Cardiac muscle cell (in vitro differentiated cells and primary cell): Measurements from ENCODE around the gene KCNJ4. TPM values are rescaled to one million over a fixed set of nuclear protein-coding genes. Genes with fewer than 3 reads are reported as not detected.

Experiments used
- DNase-seq, 2 donors: peaks; one replicate each; pipeline versions ENCODE4 v3.0.0 to v3.0.0-alpha.2; 2010 to 2017; ENCODE audit warnings: low read depth in 1 of 2, low spot score in 1 of 2
- H3K27ac ChIP-seq: fragments of 200-600 bp; sonication (generic); 2 replicates; pipeline ENCODE4 v1.5.1; 2016
- H3K27me3 ChIP-seq: fragments of 200-600 bp; sonication (generic); 2 replicates; pipeline ENCODE4 v1.6.0; 2016; ENCODE audit warnings: control low read depth
- H3K36me3 ChIP-seq: fragments of 200-600 bp; sonication (generic); 2 replicates; pipeline ENCODE4 v1.5.1; 2016; ENCODE audit warnings: control low read depth
- H3K4me1 ChIP-seq: fragments of 200-600 bp; sonication (generic); 2 replicates; pipeline ENCODE4 v1.8.1; 2017; ENCODE audit warnings: low read depth, mild to moderate bottlenecking, mixed run types
- H3K4me3 ChIP-seq: fragments of 200-600 bp; sonication (generic); 2 replicates; pipeline ENCODE4 v1.5.1; 2016; ENCODE audit warnings: mild to moderate bottlenecking
- H3K9me3 ChIP-seq: fragments of 200-600 bp; sonication (generic); 2 replicates; pipeline ENCODE4 v1.5.1; 2017; ENCODE audit warnings: low read depth, mild to moderate bottlenecking, control low read depth
- polyA plus RNA-seq: library from polyadenylated mRNA; unstranded; fragments of >200 nt; fragmentation: Nextera tagmentation; extraction: Ambion mirVana; gene quantifications from 2 replicates; pipeline ENCODE4 v1.2.1, GENCODE V29; 2016
- total RNA-seq: library from RNA; depleted of rRNA; stranded (reverse); fragments of >200 nt; gene quantifications from 2 replicates; pipeline ENCODE4 v1.2.3, GENCODE V29; 2016
- TF ChIP-seq, protein P1 (sequence below): IDR thresholded peaks from 2 replicates; pipeline ENCODE4 v1.5.1; 2012; ENCODE audit warnings: low read depth, mild to moderate bottlenecking, low read length

Gene KCNJ4
- total and polyA plus RNA-seq, 2 experiments from 2014 or later: 3.2 to 27.5 TPM

DNA sequence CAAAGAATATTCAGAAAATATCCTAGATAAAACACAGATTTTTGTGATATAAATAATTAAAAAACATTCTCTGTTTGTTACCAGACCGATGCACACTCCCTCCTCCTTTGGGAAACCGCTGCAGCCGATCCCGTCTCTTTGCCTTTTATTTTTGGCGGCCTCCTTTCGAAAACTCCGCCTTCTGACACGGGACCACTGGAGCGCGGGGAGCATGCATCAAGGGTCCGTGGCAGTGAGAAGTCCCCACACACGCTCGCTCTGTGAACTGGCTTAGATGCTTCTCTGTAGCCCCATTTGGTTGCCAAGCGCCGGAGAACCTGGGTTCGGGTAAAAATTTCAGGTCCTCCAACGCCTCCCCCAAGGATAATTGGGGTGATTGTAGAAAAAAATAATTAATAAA is 34.1 kb upstream of the KCNJ4 start:
- Histone ChIP-seq H3K4me3 (no peak overlapping the region), H3K4me1 (no peaks in the 10 kb centered on the region), H3K27ac (peak overlapping the region; percentile 49), H3K27me3 (no peaks in the 10 kb centered on the region), H3K9me3 (no peaks in the 10 kb centered on the region), H3K36me3 (peaks cover 94% of the 10 kb centered on the region)
- TF ChIP-seq, protein P1, sequence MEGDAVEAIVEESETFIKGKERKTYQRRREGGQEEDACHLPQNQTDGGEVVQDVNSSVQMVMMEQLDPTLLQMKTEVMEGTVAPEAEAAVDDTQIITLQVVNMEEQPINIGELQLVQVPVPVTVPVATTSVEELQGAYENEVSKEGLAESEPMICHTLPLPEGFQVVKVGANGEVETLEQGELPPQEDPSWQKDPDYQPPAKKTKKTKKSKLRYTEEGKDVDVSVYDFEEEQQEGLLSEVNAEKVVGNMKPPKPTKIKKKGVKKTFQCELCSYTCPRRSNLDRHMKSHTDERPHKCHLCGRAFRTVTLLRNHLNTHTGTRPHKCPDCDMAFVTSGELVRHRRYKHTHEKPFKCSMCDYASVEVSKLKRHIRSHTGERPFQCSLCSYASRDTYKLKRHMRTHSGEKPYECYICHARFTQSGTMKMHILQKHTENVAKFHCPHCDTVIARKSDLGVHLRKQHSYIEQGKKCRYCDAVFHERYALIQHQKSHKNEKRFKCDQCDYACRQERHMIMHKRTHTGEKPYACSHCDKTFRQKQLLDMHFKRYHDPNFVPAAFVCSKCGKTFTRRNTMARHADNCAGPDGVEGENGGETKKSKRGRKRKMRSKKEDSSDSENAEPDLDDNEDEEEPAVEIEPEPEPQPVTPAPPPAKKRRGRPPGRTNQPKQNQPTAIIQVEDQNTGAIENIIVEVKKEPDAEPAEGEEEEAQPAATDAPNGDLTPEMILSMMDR: no peak
- no peak for DNase-seq

DNA sequence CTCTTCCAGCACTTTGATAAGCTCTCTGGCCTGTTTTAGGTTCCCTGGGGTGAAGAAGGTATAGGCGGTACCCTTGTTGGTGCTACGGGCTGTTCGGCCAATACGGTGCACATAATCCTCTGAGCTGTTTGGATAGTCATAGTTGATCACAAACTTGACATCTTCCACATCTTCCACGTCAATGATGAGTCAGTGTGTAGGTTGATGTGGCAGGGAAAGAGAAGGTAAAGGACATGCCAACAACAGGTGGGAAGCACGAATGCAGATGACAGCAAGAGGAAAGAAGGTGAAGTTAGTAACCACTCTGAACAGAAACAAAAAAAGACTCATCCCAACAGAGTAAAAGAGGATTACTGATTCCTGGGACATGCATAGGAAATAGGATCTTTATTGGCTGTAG is 32.9 kb upstream of the KCNJ4 start:
- TF ChIP-seq, protein P1: no peak
- no peak for DNase-seq
- Histone ChIP-seq H3K36me3 (peaks cover 94% of the 10 kb centered on the region), H3K4me3 (no peak overlapping the region), H3K4me1 (no peaks in the 10 kb centered on the region), H3K27me3 (no peaks in the 10 kb centered on the region), H3K27ac (no peak overlapping the region), H3K9me3 (no peaks in the 10 kb centered on the region)

DNA sequence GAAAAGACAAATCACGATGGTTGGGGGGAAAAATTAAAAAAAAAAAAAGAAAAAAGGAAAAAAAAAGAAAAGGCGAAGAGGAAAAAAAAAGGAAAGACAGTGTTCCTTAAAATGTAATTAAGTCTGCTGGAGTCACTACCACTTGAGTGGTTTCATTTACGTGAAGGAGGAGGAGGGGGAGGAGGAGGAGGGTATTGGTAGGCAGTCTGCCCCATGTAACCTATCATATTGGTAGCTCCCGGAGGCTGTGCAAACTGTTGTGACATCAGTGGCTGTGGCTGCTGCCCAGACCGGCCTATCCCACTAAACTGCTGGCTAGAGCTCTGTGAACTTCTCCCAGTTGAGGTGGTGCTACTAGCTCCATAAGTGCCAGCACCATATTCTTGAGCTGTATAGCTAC is 30.8 kb upstream of the KCNJ4 start:
- Histone ChIP-seq H3K4me1 (no peaks in the 10 kb centered on the region), H3K36me3 (peaks cover 92% of the 10 kb centered on the region), H3K4me3 (no peak overlapping the region), H3K27ac (peak overlapping the region; percentile 43), H3K9me3 (no peaks in the 10 kb centered on the region), H3K27me3 (no peaks in the 10 kb centered on the region)
- DNase-seq: no peak
- TF ChIP-seq, protein P1: no peak

DNA sequence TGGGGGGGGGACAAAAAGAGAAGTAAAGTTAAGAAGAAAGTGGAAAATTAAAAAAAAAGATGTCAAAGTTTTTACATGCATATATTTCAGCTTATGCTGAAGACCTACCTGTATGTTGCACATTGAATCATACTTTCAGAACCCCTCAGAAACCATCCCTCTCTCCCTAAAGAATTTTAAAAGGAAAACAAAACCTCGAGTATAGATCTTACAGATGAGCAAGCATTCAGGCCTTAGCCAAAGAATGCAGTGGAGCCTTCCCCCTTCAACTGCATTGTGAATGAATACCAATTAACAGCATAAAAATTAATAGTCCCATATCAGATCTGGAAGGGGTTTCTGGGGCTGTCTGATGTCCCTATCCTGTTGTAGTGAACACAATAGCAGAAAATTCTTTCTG is 29.2 kb upstream of the KCNJ4 start:
- H3K36me3 ChIP-seq: peaks cover 76% of the 10 kb centered on the region
- peak overlapping the region; percentile 40 for H3K27ac ChIP-seq
- DNase-seq: no peak

DNA sequence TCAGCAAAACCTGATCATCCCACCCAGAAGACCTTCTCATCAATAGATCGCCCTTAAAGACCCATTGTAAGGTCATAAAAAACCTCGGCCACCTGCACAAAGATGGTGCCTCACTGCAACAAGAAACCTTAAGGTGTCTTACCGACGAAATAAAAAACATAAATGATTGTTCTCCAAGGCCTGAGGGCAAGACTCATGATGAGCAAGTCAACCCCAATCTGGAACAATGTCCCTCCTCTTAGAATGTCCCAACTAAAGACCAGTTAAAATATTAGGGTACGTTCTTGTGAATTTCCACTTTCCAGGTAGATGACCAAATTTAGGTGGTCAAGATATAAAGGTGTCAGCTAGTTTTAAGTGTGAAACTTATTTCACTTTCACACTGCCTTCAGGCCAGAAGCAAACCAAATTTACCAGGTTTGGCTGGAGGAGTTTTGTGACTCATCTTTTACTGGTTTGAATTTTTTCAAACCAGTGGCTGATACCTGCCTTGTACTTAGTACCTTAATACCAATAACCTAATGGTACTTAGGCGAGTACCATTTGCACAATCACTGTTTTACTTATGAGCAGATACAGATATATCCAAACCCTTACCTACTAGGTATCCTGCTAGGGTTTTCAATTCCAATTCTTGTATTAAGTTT is 27.8 kb upstream of the KCNJ4 start:
- Histone ChIP-seq H3K9me3 (no peaks in the 10 kb centered on the region), H3K4me1 (no peaks in the 10 kb centered on the region), H3K4me3 (no peak overlapping the region), H3K27me3 (no peaks in the 10 kb centered on the region), H3K27ac (peak overlapping the region; percentile 21), H3K36me3 (peaks cover 62% of the 10 kb centered on the region)
- no peak for DNase-seq
- TF ChIP-seq, protein P1: no peak

More for the DNA sequence above, 29.2 kb upstream of the KCNJ4 start:
- Histone ChIP-seq H3K27me3 (no peaks in the 10 kb centered on the region), H3K4me3 (no peak overlapping the region), H3K9me3 (no peaks in the 10 kb centered on the region), H3K4me1 (no peaks in the 10 kb centered on the region)
- TF ChIP-seq, protein P1: no peak

DNA sequence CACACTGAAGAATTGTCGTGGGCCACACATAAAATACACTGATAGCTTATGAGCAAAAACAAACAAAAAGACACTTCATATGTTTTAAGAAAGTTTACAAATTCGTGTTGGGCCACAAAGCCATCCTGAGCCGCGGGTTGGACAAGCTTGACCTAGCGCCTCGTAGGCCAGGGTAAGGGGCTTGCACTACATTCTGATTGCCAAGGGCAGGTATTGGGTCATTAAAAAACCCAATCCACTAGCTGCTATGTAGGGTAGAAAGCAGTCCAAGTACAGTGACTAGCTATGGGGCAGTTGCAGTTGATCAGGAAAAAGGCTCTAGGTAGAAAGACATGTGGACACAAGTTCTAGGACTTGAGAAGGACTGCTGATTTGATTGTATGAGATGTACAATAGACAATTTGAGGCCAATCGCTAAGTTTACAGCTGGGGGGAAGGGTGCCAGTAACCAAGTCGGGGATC is 26.9 kb upstream of the KCNJ4 start:
- Histone ChIP-seq H3K27ac (peak overlapping the region; percentile 21), H3K36me3 (peaks cover 56% of the 10 kb centered on the region)

More for the DNA sequence above, 26.9 kb upstream of the KCNJ4 start:
- Histone ChIP-seq H3K9me3 (no peaks in the 10 kb centered on the region), H3K4me3 (no peak overlapping the region), H3K4me1 (no peaks in the 10 kb centered on the region), H3K27me3 (no peaks in the 10 kb centered on the region)
- TF ChIP-seq, protein P1: no peak
- no peak for DNase-seq
